C4-2B (cell line): Measurements from ENCODE around the gene SHROOM1.

Source experiments
- H3K27ac ChIP-seq: fragments of 450-650 bp; 2 replicates; pipeline ENCODE4 v1.5.1; 2017
- CTCF ChIP-seq: fragments of 450-650 bp; conservative IDR thresholded peaks from 2 replicates; pipeline ENCODE4 v1.5.1; 2017; ENCODE audit warnings: mild to moderate bottlenecking
- ZFX ChIP-seq: fragments of 450-650 bp; IDR thresholded peaks from 2 replicates; pipeline ENCODE4 v1.6.1; 2017

SHROOM1 gene

GRCh38 chr5:132799392-132799791 is 31.1 kb downstream of the SHROOM1 start:
- no peak for TF ChIP-seq ZFX
- TF ChIP-seq CTCF = no peak
- H3K27ac ChIP-seq = no peak overlapping the region

GRCh38 chr5:132797651-132798050 is 32.8 kb downstream of the SHROOM1 start:
- TF ChIP-seq ZFX (no peak), CTCF (no peak)
- H3K27ac ChIP-seq = no peak overlapping the region

GRCh38 chr5:132791026-132791425 is 39.4 kb downstream of the SHROOM1 start:
- no peak overlapping the region for H3K27ac ChIP-seq
- TF ChIP-seq CTCF = no peak
- TF ChIP-seq ZFX = no peak

GRCh38 chr5:132790201-132790865 is 40.1 kb downstream of the SHROOM1 start:
- TF ChIP-seq CTCF (no peak), ZFX (no peak)
- no peak overlapping the region for H3K27ac ChIP-seq

GRCh38 chr5:132788990-132789886 is 41.2 kb downstream of the SHROOM1 start:
- TF ChIP-seq CTCF (no peak), ZFX (no peak)
- no peak overlapping the region for H3K27ac ChIP-seq

- no peak for TF ChIP-seq ZFX
- no peak for TF ChIP-seq CTCF
- no peak overlapping the region for H3K27ac ChIP-seq
Observed at GRCh38 chr5:132788508-132788907, 41.9 kb downstream of the SHROOM1 start.

GRCh38 chr5:132787076-132787475 is 43.4 kb downstream of the SHROOM1 start:
- H3K27ac ChIP-seq = no peak overlapping the region
- no peak for TF ChIP-seq ZFX
- TF ChIP-seq CTCF = no peak
